DMS 273 (cell line): Measurements from ENCODE around the gene YIPF3.
"Not testable (repeated sequence)": the region's sequence is repeated elsewhere in the genome, so short reads cannot be mapped to it uniquely, and the experiment has no call there.

Experiments used
- DNase-seq: peaks from one replicate; lab custom pipeline; 2025; ENCODE audit not compliant: unreplicated experiment; lab: John Stamatoyannopoulos, UW

The YIPF3 gene

GRCh38 chr6:43509984-43510826 lies 6.5 kb downstream of the YIPF3 start, which contains the start of gene LRRC73:
TSS of gene LRRC73 (minus strand) at chr6:43510346. CDS start at chr6:43509785, 561 bp downstream.
- DNase-seq = peak; percentile 93

- DNase-seq = peak; percentile 53
These were observed 7.4 kb downstream of the YIPF3 start for GRCh38 chr6:43509142-43509983.

- DNase-seq = no peak
These were observed 8.1 kb downstream of the YIPF3 start for GRCh38 chr6:43508481-43509141.

- DNase-seq = peak; percentile 93
These were observed 9.9 kb downstream of the YIPF3 start for GRCh38 chr6:43506667-43507471.

GRCh38 chr6:43506171-43506570 lies 10.6 kb downstream of the YIPF3 start:
- no peak for DNase-seq

GRCh38 chr6:43505718-43506117 lies 11.0 kb downstream of the YIPF3 start:
- DNase-seq = no peak

- no peak for DNase-seq
These were observed 11.8 kb downstream of the YIPF3 start for GRCh38 chr6:43504756-43505593.

- DNase-seq = no peak
These were observed 13.3 kb downstream of the YIPF3 start for GRCh38 chr6:43503443-43503842.

- DNase-seq = no peak
These were observed 14.1 kb downstream of the YIPF3 start for GRCh38 chr6:43502666-43503065.

GRCh38 chr6:43500921-43501320 lies 15.8 kb downstream of the YIPF3 start:
- no peak for DNase-seq

- DNase-seq = no peak
These were observed 17.5 kb downstream of the YIPF3 start for GRCh38 chr6:43499028-43499815.

GRCh38 chr6:43498291-43498690 lies 18.4 kb downstream of the YIPF3 start:
- DNase-seq = not testable (repeated sequence)

- DNase-seq = no peak
These were observed 19.0 kb downstream of the YIPF3 start for GRCh38 chr6:43497689-43498088.

GRCh38 chr6:43497129-43497396 lies 19.7 kb downstream of the YIPF3 start:
- no peak for DNase-seq

- peak; percentile 80 for DNase-seq
These were observed 20.2 kb downstream of the YIPF3 start for GRCh38 chr6:43496370-43497128.

GRCh38 chr6:43495409-43495941 lies 21.3 kb downstream of the YIPF3 start:
- DNase-seq = peak; percentile 53

- DNase-seq = no peak
These were observed 22.0 kb downstream of the YIPF3 start for GRCh38 chr6:43494766-43495165.

- no peak for DNase-seq
These were observed 22.4 kb downstream of the YIPF3 start for GRCh38 chr6:43494321-43494720.
